Astrocyte of the spinal cord (primary cell): Measurements from ENCODE around the gene INPP5E.

Source experiments
- DNase-seq: peaks from one replicate; pipeline ENCODE4 v3.0.0; 2011; ENCODE audit warnings: low read depth, low spot score
- H3K4me3 ChIP-seq: 2 replicates; pipeline ENCODE4 v1.5.1; 2011; ENCODE audit warnings: low read depth, mild to moderate bottlenecking, low read length, moderate library complexity
- in situ Hi-C: cut with HindIII; loops from 2 replicates; pipeline ENCODE4 v1.10.0; 2017; ENCODE audit warnings: low sequenced_read_pairs
- TF ChIP-seq, protein P1 (sequence below): IDR thresholded peaks from 2 replicates; pipeline ENCODE4 v1.5.1; 2012; ENCODE audit warnings: low read depth, mild to moderate bottlenecking, low read length, inconsistent platforms

Gene INPP5E

DNA sequence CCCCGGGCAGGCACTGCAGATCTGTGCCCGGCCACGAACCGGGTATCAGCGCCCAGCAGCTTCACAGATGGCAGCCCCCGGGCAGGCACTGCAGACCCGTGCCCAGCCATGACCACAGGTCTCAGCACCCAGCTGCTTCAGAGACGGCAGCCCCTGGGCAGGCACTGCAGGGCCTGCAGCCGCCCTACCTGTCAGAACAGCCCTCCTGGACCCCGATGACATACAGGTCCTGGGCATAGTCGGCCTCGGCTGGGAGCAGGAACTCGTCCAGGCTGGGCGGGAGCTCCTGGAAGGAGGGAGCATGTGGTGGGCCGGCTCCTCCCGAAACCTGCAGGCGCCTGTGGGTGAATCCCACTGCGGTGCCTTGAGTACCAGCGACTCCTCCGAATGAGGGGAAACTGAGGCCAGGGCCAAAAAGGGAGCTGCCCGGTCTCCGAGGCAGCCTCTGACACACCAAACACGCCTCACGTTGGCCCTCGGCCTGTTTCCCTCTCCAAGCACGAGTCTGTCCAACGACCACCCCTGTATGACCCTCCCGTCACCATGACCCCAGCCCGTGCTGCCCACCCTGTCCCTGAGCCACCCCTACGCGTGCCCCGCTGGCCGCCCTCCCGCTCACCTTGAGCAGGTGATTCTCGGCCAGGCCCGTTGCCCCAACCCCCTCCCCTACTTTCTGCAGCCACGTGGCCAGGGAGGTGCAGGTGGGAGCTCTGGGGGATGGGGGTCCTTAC lies 5.6 kb downstream of the INPP5E start:
- in situ Hi-C loops = no loop called here
- no peak for DNase-seq
- H3K4me3 ChIP-seq = no peak overlapping the region
- TF ChIP-seq, protein P1, sequence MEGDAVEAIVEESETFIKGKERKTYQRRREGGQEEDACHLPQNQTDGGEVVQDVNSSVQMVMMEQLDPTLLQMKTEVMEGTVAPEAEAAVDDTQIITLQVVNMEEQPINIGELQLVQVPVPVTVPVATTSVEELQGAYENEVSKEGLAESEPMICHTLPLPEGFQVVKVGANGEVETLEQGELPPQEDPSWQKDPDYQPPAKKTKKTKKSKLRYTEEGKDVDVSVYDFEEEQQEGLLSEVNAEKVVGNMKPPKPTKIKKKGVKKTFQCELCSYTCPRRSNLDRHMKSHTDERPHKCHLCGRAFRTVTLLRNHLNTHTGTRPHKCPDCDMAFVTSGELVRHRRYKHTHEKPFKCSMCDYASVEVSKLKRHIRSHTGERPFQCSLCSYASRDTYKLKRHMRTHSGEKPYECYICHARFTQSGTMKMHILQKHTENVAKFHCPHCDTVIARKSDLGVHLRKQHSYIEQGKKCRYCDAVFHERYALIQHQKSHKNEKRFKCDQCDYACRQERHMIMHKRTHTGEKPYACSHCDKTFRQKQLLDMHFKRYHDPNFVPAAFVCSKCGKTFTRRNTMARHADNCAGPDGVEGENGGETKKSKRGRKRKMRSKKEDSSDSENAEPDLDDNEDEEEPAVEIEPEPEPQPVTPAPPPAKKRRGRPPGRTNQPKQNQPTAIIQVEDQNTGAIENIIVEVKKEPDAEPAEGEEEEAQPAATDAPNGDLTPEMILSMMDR = no peak

DNA sequence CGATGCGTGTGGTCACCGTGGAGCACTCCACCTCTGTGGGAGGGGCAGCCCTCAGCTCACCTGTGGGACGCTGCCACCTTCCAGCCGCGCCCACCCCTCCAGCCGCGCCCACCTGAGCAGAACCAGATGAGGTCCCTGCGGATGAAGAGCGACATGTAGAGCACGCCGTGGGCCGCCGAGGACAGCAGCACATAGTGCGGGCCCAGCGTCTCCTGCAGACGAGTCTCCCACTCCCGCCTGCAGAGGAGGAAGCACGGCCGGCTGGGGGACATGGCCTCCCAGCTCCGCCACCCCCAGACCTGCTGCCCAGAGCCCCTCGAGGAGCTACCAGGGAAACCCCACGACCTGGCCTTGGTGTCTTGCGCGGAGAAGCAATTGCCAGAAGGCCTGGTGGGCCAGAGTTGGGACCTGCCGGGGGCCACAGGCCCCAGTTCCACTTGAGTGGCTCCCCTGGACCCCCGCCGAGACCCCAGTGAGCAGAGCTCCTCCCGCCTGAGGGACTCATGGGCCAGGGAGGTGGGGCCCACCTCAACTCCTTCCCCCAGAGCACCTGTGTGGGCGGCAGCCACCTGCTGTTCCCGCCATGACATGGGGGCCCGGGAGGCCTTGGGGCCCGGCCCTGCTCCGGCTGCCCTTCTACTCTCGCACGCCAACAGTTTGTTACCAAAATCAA lies 6.5 kb downstream of the INPP5E start:
- TF ChIP-seq, protein P1 = no peak
- in situ Hi-C loops = no loop called here
- no peak for DNase-seq
- no peak overlapping the region for H3K4me3 ChIP-seq

DNA sequence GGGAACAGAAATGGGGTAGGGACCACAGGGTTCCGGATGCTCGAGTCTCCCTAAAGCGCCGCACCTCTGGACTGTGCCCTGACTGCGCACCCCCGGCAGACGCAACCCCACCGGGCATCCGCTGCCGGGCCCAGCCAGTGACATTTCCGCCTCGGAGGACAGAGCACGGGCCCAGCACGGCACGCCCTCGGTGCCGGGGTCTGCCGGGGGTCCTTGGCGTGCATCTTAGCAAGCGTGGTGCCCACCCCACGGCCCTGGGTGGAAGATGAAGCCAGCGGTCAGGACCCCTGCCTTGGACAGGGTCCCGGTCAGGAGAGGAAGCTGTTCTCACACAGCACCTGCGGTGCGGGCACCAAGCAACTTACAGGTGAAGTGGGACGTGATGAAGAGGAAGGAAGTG lies 7.1 kb downstream of the INPP5E start:
- in situ Hi-C loops = no loop called here
- H3K4me3 ChIP-seq = no peak overlapping the region
- DNase-seq = no peak
- TF ChIP-seq, protein P1 = no peak

DNA sequence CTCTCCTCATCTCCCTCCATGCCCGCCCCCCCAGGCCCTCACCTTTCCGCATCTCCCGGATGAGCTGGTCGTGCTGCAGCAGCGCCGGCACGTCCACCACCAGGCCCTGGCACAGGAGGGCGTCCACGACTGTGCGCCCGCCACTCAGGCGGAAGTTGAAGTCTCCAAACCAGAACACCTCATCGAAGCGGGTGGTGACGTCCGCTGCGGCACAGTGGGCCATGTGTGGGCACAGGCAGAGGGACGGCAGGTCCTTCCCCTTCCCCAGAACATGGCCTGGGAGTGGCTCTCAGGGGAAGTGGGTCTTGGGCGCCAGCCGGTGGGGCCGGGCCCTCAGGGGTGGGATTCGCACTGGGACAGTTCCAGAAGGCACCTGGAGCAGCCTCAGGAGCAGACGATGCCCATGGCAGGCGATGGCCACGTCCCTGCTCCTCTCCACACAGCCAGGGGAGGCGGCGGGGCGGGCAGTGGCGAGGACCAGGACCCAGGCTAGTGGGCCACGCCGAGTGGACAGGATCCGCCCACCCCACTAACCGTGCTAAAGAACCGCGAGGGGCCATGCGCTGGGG lies 7.8 kb downstream of the INPP5E start:
- DNase-seq = no peak
- no peak overlapping the region for H3K4me3 ChIP-seq
- in situ Hi-C loops = no loop called here
- TF ChIP-seq, protein P1 = no peak

DNA sequence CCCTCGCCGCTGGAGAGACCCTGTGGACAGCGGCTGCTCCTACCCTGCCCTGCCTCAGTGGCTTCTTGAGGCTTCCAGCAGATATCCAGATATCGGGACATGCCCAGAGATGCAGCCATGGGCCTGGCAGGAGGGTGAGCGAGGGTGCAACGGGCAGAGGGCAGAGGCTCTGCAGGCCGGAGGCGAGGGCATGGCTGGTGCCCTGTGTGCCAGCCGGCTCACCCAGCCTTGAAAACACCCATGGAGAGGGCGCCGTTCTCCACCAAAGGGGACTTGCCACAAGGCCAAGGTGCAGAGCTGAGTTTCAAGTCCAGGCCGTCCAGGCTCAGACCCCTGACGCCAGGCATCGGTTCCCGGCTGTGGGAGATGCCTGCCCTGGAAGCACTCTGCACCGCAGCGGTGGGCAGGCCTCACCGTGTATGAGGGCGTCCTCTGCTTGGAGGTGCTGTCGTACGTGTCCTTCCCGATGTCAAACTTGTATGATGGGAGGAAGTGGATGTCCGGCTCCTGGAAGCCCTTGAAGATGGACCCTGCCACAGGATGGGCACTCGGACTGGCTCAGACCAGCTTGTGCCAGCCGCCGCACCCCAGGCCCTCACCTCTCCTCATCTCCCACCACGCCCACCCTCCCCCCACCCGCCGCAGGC lies 8.9 kb downstream of the INPP5E start:
- TF ChIP-seq, protein P1 = no peak

DNA sequence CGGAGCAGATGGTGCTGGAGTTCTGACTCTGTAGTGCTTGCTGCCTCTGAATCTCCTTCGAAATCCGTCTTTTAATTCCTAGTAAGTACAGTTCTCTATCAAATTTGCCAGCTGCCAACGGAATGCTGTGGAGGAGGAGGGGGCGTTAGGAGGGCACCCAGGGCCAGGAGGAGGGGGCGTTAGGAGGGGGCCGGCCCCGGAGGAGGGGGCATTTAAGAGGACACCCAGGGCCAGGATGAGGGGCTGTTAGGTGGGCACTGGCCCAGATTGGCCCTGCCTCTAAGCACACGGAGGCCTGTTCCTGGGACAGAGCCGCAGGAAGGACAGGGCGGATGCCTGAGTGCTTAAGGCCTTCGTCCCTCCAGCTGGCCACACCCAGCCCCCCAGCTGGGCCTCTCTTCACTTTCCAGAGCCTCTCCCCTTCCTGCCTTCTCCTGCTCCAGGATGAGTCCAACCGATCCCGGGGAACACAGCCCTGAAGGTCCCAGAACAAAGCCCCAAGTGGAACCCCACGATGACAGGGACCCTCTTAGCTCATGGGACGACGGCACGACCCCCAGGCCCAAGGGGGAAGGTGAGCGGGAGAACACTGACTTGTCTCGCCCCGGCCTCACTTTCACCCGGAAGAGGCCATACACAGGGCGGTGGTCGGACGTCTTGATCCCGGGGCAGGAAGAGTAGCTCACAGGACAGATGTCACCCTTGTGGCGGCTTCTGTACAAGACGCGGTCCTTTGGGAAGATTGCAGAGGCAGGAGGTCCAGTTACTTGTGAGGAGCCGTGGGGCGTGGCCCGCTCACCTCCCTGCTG lies 9.8 kb downstream of the INPP5E start:
- in situ Hi-C loops = no loop called here
- no peak overlapping the region for H3K4me3 ChIP-seq
- no peak for DNase-seq
- TF ChIP-seq, protein P1 = no peak

More for the DNA sequence above, 8.9 kb downstream of the INPP5E start:
- in situ Hi-C loops = no loop called here
- no peak overlapping the region for H3K4me3 ChIP-seq
- DNase-seq = no peak
